ENCODE measurements around the gene PIK3CG.

GRCh38 chr7:106888204-106888603 lies 23.1 kb downstream of the PIK3CG start:
- no peak for TF ChIP-seq CTCF (IDR thresholded peaks at IDR 0.05)
- TF ChIP-seq POLR2A (IDR thresholded peaks at IDR 0.05), result no peak
